ENCODE results near the gene CYB561D1. TPM values are rescaled to one million over a fixed set of nuclear protein-coding genes. Genes with fewer than 3 reads are reported as not detected.

Gene CYB561D1
- total and polyA plus RNA-seq, 2 donors (not counting 1 experiment from before 2014, with no cell fraction given): 5.1 to 6.6 TPM

DNA sequence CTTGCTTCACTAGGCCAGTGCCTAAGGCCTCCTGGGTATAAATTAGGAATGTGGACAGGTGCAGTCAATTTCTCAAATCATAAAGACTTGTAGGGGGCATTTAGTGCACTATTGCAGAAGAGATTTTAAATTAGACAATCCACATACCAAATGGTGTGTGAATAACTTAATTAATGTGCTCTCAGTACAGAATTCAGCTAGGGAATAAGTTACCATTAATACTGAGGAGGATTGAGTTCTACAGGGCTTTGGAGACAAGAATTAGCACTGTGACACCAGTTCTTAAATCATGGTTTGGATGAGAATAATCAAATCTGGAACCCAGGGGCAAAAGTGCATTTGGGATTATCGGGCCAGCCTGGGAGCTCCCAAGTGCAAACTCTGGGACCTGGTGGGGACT lies 25.8 kb upstream of the CYB561D1 start:
- H3K27me3 ChIP-seq (ENCODE audit: control insufficient read depth, insufficient read depth, low read length): peaks cover 24% of the 10 kb centered on the region
- no peak overlapping the region for H2AFZ ChIP-seq (ENCODE audit: low read length)
- no peak overlapping the region for H3K4me3 ChIP-seq (replicated peaks in 1 of 4; ENCODE audit: control extremely low read depth in 1 of 4, insufficient read depth in 1 of 4, low read depth in 3 of 4, low read length in 4 of 4)
- no peaks in the 10 kb centered on the region for H3K36me3 ChIP-seq (ENCODE audit: control insufficient read depth, insufficient read depth, low read length)
- no peaks in the 10 kb centered on the region for H3K9me3 ChIP-seq (ENCODE audit: control insufficient read depth, insufficient read depth, low read depth, low read length)
- no peaks in the 10 kb centered on the region for H4K20me1 ChIP-seq (ENCODE audit: control insufficient read depth, extremely low read depth, insufficient read depth, low read length)
- no peak for DNase-seq (ENCODE audit: low read depth in 2 of 2)
- H3K4me1 ChIP-seq (ENCODE audit: control insufficient read depth, extremely low read depth, insufficient read depth, low read length): no peaks in the 10 kb centered on the region
- TF ChIP-seq EZH2 (IDR thresholded peaks at IDR 0.05; ENCODE audit: low read length, missing control alignments) (no peak), CTCF (conservative IDR thresholded peaks at IDR 0.05 in 1 of 2, IDR thresholded peaks at IDR 0.05 in 1 of 2; ENCODE audit: low read depth in 1 of 2, low read length in 2 of 2) (no peak)
- H3K27ac ChIP-seq (ENCODE audit: insufficient read depth, low read length): no peak overlapping the region
- H3K79me2 ChIP-seq (ENCODE audit: control insufficient read depth, insufficient read depth, low read length): no peaks in the 10 kb centered on the region
- H3K4me2 ChIP-seq (ENCODE audit: extremely low read depth, insufficient read depth, low read length): no peak overlapping the region
- H3K9ac ChIP-seq (ENCODE audit: insufficient read depth, low read length): no peak overlapping the region

DNA sequence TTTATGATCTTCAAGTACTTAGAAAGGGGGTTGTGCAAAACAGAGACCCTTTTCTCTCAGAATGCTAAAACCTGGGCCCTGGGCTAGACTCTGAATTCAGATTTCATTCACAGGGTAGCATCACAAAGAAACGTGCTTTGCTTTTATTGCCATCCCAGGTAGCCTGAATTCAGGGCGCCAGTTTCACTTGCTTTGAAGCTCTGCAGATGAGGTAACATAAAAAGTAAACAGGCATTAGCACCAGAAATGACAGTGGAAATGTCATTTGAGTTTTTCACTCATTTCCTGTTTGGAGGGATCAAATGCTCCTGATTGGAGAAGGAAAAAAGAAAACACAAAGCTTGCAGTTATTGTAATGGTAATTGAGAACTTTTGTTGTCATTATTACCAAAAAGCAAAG lies 25.0 kb upstream of the CYB561D1 start:
- Histone ChIP-seq H3K79me2 (ENCODE audit: control insufficient read depth, insufficient read depth, low read length) (no peaks in the 10 kb centered on the region), H3K4me3 (replicated peaks in 1 of 4; ENCODE audit: control extremely low read depth in 1 of 4, insufficient read depth in 1 of 4, low read depth in 3 of 4, low read length in 4 of 4) (no peak overlapping the region), H3K36me3 (ENCODE audit: control insufficient read depth, insufficient read depth, low read length) (no peaks in the 10 kb centered on the region), H3K27ac (ENCODE audit: insufficient read depth, low read length) (no peak overlapping the region), H3K4me2 (ENCODE audit: extremely low read depth, insufficient read depth, low read length) (no peak overlapping the region), H4K20me1 (ENCODE audit: control insufficient read depth, extremely low read depth, insufficient read depth, low read length) (no peaks in the 10 kb centered on the region), H3K9me3 (ENCODE audit: control insufficient read depth, insufficient read depth, low read depth, low read length) (no peaks in the 10 kb centered on the region), H3K9ac (ENCODE audit: insufficient read depth, low read length) (no peak overlapping the region), H3K4me1 (ENCODE audit: control insufficient read depth, extremely low read depth, insufficient read depth, low read length) (no peaks in the 10 kb centered on the region), H2AFZ (ENCODE audit: low read length) (no peak overlapping the region), H3K27me3 (ENCODE audit: control insufficient read depth, insufficient read depth, low read length) (peaks cover 24% of the 10 kb centered on the region)
- TF ChIP-seq EZH2 (IDR thresholded peaks at IDR 0.05; ENCODE audit: low read length, missing control alignments) (no peak), CTCF (conservative IDR thresholded peaks at IDR 0.05 in 1 of 2, IDR thresholded peaks at IDR 0.05 in 1 of 2; ENCODE audit: low read depth in 1 of 2, low read length in 2 of 2) (no peak)
- no peak for DNase-seq (ENCODE audit: low read depth in 2 of 2)

GRCh38 chr1:109470245-109470644 lies 23.6 kb upstream of the CYB561D1 start:
- H3K27ac ChIP-seq (ENCODE audit: insufficient read depth, low read length): no peak overlapping the region
- H3K9me3 ChIP-seq (ENCODE audit: control insufficient read depth, insufficient read depth, low read depth, low read length): no peaks in the 10 kb centered on the region
- no peak overlapping the region for H2AFZ ChIP-seq (ENCODE audit: low read length)
- no peak overlapping the region for H3K9ac ChIP-seq (ENCODE audit: insufficient read depth, low read length)
- H4K20me1 ChIP-seq (ENCODE audit: control insufficient read depth, extremely low read depth, insufficient read depth, low read length): no peaks in the 10 kb centered on the region
- H3K4me3 ChIP-seq (replicated peaks in 1 of 4; ENCODE audit: control extremely low read depth in 1 of 4, insufficient read depth in 1 of 4, low read depth in 3 of 4, low read length in 4 of 4): no peak overlapping the region
- H3K36me3 ChIP-seq (ENCODE audit: control insufficient read depth, insufficient read depth, low read length): no peaks in the 10 kb centered on the region
- H3K27me3 ChIP-seq (ENCODE audit: control insufficient read depth, insufficient read depth, low read length): peaks cover 29% of the 10 kb centered on the region
- DNase-seq (ENCODE audit: low read depth in 2 of 2): no peak
- no peak overlapping the region for H3K4me2 ChIP-seq (ENCODE audit: extremely low read depth, insufficient read depth, low read length)
- H3K79me2 ChIP-seq (ENCODE audit: control insufficient read depth, insufficient read depth, low read length): no peaks in the 10 kb centered on the region
- no peak for TF ChIP-seq CTCF (conservative IDR thresholded peaks at IDR 0.05 in 1 of 2, IDR thresholded peaks at IDR 0.05 in 1 of 2; ENCODE audit: low read depth in 1 of 2, low read length in 2 of 2)
- TF ChIP-seq EZH2 (IDR thresholded peaks at IDR 0.05; ENCODE audit: low read length, missing control alignments): no peak
- no peaks in the 10 kb centered on the region for H3K4me1 ChIP-seq (ENCODE audit: control insufficient read depth, extremely low read depth, insufficient read depth, low read length)
